Measurements from ENCODE around the gene SPRY2. TPM values are rescaled to one million over a fixed set of nuclear protein-coding genes. Genes with fewer than 3 reads are reported as not detected.

SPRY2 gene, protein sequence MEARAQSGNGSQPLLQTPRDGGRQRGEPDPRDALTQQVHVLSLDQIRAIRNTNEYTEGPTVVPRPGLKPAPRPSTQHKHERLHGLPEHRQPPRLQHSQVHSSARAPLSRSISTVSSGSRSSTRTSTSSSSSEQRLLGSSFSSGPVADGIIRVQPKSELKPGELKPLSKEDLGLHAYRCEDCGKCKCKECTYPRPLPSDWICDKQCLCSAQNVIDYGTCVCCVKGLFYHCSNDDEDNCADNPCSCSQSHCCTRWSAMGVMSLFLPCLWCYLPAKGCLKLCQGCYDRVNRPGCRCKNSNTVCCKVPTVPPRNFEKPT
- 55.9 TPM for total RNA-seq
- long read RNA-seq, transcript SPRY2-202 (2 exons, 2,111 nt), result major isoform, 9 of 22 reads
- long read RNA-seq, partial matches to known transcripts, result 0 of 22 reads
- long read RNA-seq, other reads (novel, unspliced or antisense), result 10 of 22 reads

DNA sequence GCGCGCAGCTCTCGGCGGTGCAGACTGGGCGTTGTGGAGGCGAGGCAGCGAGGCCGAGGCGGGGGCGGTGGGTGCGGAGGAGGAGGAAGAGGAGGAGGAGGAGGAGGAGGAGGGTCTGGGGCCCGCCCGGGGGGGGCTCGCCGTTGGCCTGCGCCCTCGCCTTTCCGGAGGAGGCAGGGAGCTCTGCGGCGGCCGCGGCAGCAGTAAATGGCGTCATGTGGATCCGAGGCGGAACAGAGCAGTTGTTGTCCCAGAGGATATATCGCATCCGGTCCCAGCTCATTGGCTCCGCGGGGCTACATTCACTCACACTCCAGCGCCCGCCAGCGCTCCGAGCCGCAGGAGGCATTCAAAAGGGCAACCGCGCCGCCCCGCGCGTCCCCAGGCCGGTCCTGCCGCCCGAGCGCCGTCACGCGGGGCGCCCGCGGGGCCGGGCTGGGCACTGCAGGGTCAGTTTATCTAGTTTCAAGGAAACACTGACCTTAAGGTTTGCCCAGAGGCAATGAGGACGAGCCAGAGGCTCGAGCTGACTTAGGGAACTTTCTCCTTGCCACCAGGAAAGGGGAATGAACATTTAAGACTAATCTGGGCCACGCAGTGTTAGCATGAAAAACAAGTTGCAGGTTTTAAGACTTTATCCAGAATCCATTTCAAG is at the start of gene SPRY2:
Gene SPRY2, minus strand, starts transcription at position 26 of the 655 bp plus-strand sequence. CDS start 3,421 bp downstream, outside the sequence.
- DNase-seq (ENCODE audit: low spot score), result peak; percentile 96

DNA sequence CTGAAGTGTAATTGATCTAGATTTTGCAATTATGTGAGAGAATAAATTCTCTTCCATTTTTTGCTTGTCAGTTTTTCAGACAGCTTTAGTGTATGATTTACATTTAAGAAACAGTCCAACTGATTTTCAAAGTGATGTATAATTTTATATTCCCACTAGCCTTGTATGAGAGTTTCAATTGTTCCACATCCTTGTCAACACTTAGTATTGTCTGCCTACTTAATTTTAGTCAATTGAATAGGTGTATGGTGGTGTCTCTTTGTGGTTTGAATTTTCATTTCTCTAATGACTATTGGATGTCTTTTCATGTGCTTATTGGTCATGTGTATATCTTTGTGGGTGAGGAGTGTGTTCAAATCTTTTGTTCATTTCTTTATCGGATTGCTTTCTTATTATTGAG is 49.4 kb upstream of the SPRY2 start:
- DNase-seq (ENCODE audit: low spot score), result no peak

DNA sequence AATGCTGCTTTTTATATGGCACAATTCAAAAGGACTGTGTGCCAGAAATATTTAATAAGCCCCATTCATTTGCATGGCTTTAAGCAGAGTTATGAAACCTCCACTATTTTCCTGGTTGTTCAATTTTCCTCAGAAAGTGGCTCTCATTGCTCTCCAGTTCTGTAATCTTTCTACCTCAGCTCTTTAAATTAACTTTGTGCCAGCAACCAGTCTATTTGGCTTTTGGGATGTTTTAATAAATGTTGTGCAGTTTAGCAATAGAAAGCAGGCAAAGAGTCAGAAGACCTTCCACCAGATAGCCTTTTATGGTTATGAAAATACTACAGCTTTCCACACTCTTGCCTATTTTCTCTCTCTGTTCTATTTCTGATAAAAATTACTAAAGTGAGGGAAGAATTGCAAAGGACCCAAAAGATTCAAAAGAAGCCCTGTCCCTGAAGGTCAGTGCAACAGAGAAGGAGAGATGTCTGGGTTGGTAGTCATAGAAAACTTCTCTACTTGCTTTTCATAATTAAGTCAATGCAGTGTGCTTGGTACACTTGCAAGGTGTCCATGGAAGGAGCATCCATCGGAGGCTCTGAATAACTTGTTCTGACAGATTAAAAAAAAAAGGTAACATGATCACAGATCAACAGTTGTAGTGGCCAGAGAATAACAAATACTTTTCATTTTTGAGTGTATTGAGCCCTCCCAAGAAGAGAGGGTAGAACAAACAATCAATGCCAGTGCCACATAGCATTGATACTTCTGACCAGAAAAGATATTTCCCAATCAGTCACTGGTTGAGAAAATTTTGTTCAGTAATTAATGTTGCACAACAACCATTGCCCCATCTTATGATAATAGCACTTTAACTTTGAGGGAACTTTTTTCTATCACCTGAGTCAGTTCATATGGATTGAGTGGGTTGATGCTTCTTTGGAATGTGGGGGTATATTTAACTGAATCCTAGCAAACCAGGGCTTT is 48.4 kb upstream of the SPRY2 start:
- DNase-seq (ENCODE audit: low spot score), result no peak

DNA sequence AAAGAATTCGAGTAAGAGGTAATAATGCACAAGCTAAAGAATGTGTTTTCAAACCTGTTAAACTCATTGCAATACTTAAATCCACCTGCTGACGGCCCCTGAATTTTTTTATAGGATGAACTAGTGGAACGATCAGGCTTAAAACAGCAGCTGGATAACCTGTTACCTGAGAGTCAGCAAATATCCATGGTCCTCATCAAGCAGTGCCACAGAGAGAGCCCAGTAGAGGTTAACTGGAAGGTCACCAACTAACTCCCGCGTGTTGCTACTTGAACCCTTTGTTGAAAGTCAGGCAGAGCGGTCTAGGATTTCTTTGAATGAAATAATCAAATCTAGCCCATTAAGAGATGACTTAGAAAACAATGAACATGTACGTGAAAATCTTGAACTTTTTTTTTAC is 47.6 kb upstream of the SPRY2 start:
- DNase-seq (ENCODE audit: low spot score), result no peak

DNA sequence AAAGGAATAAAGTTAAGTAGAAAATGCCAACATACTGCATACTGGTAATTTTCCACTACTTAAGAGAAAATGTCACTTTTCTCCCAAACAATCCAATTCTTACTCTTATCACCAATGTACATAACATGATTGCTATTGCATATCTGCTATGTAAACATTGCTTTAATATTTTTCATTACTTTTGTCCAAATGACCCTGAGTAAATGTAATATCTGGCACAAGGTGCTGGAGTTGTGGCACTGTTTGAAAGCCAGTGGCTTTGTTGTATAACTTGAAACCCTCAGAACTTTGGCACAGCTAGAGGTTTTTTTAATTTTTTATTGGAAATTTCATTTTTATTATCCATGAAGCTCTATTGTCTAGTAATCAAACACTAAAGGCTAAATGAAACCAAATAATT is 45.7 kb upstream of the SPRY2 start:
- DNase-seq (ENCODE audit: low spot score), result no peak

DNA sequence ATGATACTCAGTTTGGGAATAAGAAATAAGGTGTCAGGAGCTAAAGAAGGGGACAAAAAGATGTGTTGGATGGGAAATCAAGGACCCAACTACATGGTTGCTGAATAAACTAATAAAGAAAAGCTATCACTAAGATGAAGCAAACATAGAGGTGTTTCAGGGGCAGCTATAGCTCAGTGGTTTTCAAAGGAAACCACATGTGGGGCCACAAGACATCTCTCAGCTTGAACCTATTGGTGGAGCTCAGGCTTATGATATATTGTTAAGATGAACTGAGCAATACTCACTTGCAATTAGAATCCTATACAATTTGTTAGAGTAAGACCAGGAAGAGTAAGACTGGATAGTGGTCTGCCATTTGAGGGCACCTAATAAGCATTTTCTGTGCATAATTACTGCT is 45.1 kb upstream of the SPRY2 start:
- DNase-seq (ENCODE audit: low spot score), result no peak

DNA sequence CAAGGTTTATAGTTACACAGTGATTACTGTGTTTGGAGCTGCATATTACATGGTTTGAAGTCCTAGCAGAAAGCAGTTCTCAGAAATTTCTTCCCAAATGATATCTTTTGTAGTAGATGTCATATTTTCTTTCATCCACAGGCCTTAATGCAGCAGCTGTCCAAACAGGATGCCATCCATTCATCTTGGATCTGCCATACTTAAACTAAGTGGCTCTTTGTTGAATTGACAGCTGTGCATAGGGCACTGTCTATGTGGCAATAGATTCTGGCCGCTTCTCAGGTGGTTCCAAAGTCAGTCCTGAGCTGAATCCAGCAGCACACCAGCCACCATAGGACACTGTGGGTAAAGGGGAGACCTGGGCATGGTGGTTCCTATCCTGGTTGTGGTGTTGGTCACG is 41.6 kb upstream of the SPRY2 start:
- no peak for DNase-seq (ENCODE audit: low spot score)

DNA sequence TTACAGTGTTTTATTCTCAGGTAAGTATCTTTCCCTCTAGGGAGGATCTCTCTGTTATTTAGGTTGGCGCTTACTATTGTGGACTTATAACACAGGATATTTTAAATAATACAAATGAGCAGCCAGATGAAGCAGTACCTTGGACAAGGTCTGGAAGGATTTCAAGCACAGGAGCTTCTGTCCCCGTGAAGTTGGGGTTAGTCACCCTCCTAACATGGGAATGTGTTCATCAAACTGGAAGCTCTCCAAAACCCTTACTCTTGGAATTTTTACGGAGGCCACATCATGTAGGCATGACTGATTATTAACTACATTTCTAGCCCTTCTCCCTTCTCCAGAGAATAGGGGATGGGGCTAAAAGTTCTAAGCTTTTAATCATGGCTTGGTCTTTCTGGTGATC is 38.3 kb upstream of the SPRY2 start:
- no peak for DNase-seq (ENCODE audit: low spot score)

DNA sequence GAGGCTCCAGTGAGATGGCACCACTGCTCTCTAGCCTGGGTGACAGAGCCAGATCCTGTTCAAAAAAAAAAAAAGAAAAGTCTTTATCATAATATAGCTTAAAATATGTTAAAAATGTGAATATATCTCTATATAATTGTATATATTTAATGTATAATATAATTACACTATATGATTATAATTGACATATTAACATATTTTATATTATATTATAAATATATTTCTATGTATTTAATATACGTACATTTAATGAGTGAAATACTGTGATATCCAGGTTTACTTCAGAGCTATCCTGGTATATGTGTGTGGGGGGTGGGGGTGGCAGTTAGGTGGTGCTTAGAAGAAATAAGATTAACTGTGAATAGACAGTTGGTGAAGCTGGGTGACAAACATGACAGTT is 35.6 kb upstream of the SPRY2 start:
- DNase-seq (ENCODE audit: low spot score), result no peak

DNA sequence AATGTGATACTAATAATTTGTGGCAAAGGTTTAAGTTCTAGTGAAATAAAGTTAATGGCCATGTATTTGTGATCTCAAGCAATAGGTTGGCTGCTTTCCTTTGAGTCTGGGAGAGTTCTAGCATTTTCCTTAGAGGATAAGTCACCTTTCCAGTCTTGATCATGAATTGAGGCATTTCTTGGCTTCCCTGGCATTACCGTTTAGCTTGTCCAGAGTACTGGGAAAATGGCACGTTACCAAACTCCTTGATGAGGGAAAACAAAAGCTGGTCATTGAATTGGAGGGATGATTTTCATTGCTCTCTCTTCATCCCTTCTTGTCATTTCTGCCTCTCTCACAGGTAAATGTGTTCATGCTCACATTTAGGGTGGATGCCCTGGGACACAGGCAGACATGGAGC is 34.0 kb upstream of the SPRY2 start:
- DNase-seq (ENCODE audit: low spot score), result no peak

DNA sequence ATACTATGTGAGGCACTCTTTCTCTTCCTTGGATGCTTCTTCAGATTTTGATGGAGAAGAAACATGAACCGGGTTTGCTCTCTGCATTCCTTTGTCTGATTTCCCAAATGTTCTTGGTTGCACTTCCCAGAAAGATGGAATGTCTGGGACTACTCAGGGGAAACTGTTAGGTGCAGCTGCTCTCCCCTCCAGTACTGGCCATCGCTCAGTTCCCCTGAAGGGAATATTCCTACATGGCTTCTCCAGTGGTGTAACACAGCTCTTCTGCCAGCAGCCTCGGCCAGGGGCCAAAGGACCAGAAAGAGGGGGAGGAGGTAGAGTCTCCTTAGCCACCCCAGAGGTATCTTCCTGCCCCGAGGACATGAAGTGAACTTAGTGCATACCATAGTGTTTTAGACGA is 33.5 kb upstream of the SPRY2 start:
- DNase-seq (ENCODE audit: low spot score), result no peak

DNA sequence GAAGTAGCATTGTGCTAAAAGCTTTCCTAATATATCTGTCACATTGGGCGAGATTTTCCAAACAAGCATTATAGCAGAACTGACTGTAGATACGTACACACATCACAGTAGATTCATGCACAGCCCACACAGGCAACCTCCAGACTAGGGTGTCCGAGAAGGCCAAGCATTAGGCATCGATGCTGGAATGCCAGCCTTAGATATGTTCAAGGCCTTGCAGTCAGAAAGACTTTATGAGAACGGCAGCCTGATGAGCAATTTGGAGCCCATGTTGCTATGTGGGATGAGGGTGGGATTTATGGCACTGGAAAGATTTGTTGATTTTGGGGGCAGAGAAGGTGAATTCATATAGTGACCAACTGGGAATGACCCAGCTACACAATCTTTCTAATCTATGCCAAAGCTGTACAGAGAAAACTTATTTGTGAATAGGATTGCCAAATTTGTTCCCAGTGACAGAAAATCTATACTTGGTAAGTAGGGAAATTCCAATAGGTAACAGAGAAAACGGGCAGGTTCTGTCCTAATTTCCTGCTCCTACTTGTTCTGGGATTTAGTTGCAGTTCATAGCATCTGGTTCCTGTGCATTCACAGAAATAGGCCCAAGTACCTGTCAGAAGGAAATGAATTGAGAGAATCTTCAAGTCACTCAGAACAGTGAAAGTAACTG is 31.0 kb upstream of the SPRY2 start:
- no peak for DNase-seq (ENCODE audit: low spot score)

DNA sequence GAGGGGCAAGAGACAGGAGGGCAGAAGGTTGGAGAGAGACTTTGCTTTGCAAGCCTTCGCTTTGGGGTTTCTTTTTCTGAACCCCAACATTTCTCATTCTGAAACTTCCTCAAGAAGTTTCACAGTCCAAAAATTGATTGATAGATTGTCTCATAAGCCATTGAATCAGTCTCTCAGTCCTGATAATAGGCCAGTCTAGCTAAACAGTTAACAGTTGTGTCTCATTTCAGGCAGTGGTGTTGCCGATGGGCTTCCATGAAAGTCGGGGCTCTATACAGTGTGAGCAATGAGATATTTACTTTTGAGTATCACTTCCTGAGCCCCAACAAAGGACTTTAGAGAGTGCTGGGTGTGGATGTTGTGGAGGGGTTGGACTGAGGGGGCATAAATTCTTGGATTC is 26.5 kb upstream of the SPRY2 start:
- no peak for DNase-seq (ENCODE audit: low spot score)

DNA sequence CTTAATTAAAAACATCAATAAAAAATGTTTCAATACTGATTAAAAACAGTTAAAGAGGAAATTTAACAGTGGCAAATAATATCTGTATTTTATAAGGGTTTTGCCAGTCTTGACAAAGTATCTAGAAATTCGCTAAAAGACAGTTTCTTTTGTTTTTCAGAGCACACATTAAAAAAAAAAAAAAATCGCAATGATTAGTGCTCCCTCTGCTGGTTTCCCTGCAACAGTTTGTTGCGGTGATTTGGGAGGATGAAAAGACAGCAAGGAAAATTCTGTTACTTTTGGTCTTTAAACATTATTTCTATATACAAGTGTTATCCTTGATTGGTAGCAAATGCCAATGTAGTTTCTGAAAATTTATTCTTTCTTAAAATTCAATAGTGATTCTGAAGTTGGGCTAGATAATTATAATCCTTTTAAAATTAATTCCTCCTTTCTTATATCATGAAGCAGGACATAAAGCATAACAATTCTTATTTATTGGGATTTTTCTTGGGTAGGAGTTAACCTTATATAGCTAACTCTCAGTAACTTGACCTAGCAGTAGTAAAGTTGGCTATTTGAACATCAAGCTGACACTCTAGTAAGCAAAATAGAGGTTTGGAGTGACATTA is 23.1 kb upstream of the SPRY2 start:
- DNase-seq (ENCODE audit: low spot score), result no peak

DNA sequence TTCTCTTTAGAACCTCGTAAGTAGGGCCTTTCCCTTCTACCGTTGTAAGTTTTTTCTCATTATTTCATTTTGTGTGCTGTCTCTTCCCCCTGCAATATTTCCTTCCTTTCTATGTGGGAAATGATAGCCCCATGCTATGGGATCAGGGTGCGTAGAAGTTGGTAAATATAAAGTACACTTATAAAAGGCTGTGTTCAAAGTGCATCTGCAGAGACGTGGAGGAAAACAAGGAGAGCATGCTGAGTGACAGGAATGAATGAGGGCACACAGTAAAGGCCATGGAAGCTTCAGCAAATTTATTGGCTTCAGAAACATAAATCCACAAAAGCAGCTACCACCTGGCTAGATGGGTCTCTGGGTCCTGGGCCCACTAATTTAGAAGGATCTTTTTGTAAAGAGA is 21.6 kb upstream of the SPRY2 start:
- no peak for DNase-seq (ENCODE audit: low spot score)

DNA sequence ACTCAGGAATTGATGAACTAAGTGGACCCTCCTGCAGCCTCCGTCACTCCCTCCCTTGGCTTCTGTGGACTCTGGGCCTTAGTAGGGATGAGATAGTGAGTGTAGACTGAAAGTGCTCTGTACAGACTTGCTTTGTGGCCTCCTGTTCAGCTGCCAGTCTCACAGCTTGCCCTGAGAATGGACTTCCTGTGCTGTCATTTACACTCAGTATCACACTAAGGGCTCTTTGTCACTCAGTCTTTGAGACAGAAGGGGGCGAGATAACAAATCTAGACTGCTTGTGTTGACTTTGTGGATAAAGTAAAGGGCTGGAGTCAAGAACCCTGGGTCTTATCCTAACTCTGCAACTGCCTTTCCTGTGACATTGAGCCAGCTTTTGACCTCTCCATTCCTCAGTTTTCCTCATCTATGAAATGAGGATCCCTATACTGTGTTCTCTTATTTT is 21.0 kb upstream of the SPRY2 start:
- no peak for DNase-seq (ENCODE audit: low spot score)

DNA sequence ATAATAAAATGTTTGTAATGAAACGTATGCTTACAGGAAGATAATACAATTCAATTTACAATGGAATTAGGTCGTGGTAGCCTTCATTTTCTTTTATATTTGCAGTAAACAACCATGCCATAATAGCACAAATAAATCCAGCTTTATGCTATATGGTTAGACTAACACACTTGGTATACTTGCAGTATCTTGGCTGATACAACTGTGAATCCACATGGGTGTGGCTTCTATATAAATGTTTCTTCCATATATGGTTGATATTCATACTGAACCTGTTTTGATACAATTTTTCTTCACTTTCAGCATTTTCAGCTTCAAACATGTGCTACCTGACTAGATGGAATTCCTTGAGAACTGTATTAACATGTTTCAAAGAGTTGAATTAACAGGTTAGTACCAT is 20.4 kb upstream of the SPRY2 start:
- DNase-seq (ENCODE audit: low spot score), result no peak

DNA sequence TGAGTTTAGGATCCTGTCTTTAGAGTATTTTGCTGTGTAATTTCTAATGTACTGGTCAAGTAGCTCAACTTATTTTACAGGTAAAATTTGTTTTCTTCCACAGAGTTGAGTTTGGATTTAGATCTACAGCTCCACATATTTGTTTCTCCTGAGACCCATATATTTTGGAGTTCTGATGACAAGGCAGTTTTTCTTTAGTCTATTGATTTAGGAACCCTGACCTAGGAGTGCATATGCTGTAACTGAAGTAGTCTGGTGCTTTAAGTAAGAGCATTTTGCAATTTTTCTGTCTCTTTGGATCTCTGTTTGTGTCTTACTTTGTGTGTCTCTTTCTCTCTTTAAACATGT is 19.5 kb upstream of the SPRY2 start:
- no peak for DNase-seq (ENCODE audit: low spot score)

DNA sequence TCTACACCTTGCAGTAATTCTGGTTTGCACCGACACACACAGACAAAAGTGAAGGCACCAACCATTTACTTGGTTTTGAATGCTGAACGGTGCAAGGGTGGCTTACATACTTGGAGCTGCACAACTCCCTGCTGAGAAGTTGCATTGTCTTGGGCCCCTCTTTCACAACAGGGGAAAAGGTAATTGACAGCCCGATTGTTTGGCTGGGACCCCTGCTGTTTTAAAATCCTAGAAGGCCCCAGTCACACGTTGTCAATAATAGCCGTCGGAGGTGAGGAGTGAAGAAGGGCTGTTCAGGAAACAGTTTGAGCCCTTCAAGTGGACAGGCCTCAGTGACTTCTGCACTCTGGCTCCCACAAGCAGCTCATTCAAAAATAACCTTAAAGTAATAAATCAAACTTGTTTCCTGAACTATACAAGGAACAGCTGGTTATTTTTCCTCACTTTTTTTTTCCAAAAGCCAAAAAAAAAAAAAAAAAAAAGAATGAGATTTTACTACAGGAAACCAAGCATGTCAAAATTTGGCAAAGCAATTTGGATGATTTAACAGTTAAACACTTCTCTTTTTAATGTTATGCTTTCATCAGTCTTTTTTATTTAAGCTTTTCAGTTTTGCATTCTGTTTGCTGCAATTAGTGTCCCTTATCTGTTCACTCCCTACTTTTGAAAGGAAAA is 19.0 kb upstream of the SPRY2 start:
- no peak for DNase-seq (ENCODE audit: low spot score)

DNA sequence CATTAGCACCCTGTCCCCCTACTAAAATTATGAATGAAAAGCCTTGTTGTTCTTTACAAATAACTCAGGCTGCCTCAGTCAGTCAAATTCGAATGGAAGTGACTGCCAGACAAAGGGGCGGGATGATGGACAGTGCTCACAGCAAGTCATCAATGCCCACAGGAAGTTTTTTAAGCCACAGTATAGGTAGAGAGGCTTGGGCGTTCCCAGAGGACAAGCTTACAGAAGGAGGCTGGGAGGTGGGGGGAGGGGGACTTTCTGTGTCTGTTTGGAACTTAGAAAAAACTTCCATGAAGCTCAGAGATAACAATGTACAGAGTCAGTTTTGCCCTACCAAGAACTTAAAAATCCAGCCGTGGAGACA is 18.5 kb upstream of the SPRY2 start:
- no peak for DNase-seq (ENCODE audit: low spot score)

Data from mesenteric fat pad (tissue), 1 donor.